Osteoblast (primary cell): ENCODE data around the gene CIB4. TPM values are rescaled to one million over a fixed set of nuclear protein-coding genes. Genes with fewer than 3 reads are reported as not detected.

Experiments used
- DNase-seq: peaks from one replicate; pipeline ENCODE4 v3.0.0; 2011; ENCODE audit warnings: low spot score, mixed read lengths; ENCODE audit not compliant: insufficient read length; ENCODE audit errors: missing footprints
- H2AFZ ChIP-seq: 2 replicates; pipeline ENCODE4 v1.6.0; 2011; ENCODE audit warnings: mild to moderate bottlenecking, low read length
- H3K27ac ChIP-seq: 2 replicates; pipeline ENCODE4 v1.5.1; 2011; ENCODE audit warnings: mild to moderate bottlenecking, low read depth, low read length, moderate library complexity
- H3K27me3 ChIP-seq: 2 replicates; pipeline ENCODE4 v1.6.0; 2012; ENCODE audit warnings: mild to moderate bottlenecking, control low read depth, inconsistent platforms, low read length, moderate library complexity; ENCODE audit not compliant: insufficient read depth
- H3K36me3 ChIP-seq: 2 replicates; pipeline ENCODE4 v1.5.1; 2011; ENCODE audit warnings: mild to moderate bottlenecking, low read length, control low read depth, moderate library complexity; ENCODE audit not compliant: insufficient read depth
- H3K4me1 ChIP-seq: 2 replicates; pipeline ENCODE4 v1.5.1; 2011; ENCODE audit warnings: mild to moderate bottlenecking, low read length, control low read depth, moderate library complexity; ENCODE audit not compliant: insufficient read depth
- H3K4me2 ChIP-seq: 2 replicates; pipeline ENCODE4 v1.6.0; 2011; ENCODE audit warnings: mild to moderate bottlenecking, low read length; ENCODE audit not compliant: insufficient read depth
- H3K4me3 ChIP-seq: fragments of 200-600 bp; sonication (generic); 3 replicates; pipeline ENCODE4 v1.5.1; 2012; ENCODE audit warnings: mild to moderate bottlenecking, low read length, inconsistent platforms; ENCODE audit not compliant: insufficient read depth
- H3K79me2 ChIP-seq: 2 replicates; pipeline ENCODE4 v1.6.0; 2012; ENCODE audit warnings: mild to moderate bottlenecking, low read length, control low read depth, inconsistent platforms; ENCODE audit not compliant: insufficient read depth
- H3K9me3 ChIP-seq: 2 replicates; pipeline ENCODE4 v1.5.1; 2011; ENCODE audit warnings: low read depth, low read length, control low read depth
- H4K20me1 ChIP-seq: 2 replicates; pipeline ENCODE4 v1.6.0; 2012; ENCODE audit warnings: mild to moderate bottlenecking, low read length, control low read depth; ENCODE audit not compliant: insufficient read depth
- total RNA-seq: library from RNA; depleted of rRNA; stranded (reverse); fragments of >200 nt; gene quantifications from 2 replicates; pipeline ENCODE4 v1.2.3, GENCODE V29; 2012
- TF ChIP-seq, protein P1 (sequence below): IDR thresholded peaks from 2 replicates; pipeline ENCODE4 v1.5.1; 2011; ENCODE audit warnings: mild to moderate bottlenecking, low read depth, low read length, moderate library complexity; ENCODE audit errors: extremely low read depth

Gene CIB4
- total RNA-seq, 1 donor: not detected

DNA sequence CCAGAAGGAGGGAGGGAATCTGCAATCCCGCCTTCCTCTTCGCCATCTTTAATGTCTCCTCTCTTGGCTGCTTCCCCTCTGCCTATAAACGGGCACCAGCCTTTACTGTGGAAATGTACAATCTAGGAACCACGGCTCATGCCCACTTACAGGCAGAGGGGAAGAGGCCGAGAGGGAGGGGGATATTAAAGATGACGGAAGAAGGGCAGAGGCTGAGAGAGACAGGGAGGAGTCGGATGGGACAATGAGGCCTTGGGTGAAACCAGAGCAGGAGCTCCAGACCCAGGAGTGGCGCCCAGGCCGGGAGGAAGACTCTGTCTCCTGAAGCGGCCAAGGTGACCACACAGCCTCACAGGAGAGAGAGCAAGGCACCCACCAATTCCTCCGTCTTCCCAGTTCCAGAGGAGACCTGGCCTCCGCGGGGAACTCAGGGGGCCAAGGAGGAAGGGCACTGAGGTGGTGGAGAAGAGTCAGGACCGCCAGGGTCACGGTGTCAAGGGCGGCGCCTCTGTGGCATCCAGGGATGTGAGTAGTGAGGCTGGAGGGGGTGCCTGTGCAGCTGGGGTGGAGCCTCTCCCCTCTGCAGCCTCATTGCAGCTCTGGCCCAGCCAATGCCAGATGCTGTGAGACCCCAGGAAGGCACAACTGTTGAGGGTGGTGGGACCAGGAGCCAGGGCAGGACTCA, 67.8 kb downstream of the CIB4 start:
- Histone ChIP-seq H3K4me2 (no peak overlapping the region), H3K27me3 (peaks cover 33% of the 10 kb centered on the region), H3K27ac (no peak overlapping the region), H3K79me2 (no peaks in the 10 kb centered on the region), H3K36me3 (no peaks in the 10 kb centered on the region), H2AFZ (no peak overlapping the region), H4K20me1 (no peaks in the 10 kb centered on the region), H3K4me1 (no peaks in the 10 kb centered on the region), H3K9me3 (no peaks in the 10 kb centered on the region), H3K4me3 (no peak overlapping the region)
- TF ChIP-seq, protein P1, sequence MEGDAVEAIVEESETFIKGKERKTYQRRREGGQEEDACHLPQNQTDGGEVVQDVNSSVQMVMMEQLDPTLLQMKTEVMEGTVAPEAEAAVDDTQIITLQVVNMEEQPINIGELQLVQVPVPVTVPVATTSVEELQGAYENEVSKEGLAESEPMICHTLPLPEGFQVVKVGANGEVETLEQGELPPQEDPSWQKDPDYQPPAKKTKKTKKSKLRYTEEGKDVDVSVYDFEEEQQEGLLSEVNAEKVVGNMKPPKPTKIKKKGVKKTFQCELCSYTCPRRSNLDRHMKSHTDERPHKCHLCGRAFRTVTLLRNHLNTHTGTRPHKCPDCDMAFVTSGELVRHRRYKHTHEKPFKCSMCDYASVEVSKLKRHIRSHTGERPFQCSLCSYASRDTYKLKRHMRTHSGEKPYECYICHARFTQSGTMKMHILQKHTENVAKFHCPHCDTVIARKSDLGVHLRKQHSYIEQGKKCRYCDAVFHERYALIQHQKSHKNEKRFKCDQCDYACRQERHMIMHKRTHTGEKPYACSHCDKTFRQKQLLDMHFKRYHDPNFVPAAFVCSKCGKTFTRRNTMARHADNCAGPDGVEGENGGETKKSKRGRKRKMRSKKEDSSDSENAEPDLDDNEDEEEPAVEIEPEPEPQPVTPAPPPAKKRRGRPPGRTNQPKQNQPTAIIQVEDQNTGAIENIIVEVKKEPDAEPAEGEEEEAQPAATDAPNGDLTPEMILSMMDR: no peak
- DNase-seq: peak; percentile 63

DNA sequence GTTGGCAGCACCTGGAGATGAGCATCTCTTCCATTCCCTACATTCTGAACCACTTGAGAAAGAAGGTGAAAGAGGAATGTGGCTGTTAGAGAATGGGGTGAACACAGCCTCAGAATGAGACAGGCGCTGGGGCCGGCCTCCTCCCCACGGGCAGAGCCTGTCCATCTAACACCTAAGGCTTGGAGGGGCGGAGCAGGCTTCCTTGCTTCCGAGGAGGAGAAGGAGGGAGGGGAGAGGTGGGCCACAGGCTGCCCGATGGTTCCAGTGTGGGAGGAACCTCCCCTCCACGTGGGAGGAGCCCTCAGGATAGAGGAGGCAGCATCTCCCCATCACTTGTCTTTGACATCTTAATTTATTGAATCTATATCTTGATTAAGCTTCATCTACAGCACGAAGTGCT, 68.6 kb downstream of the CIB4 start:
- Histone ChIP-seq H2AFZ (no peak overlapping the region), H3K4me2 (no peak overlapping the region), H3K79me2 (no peaks in the 10 kb centered on the region), H3K9me3 (no peaks in the 10 kb centered on the region), H3K4me1 (no peaks in the 10 kb centered on the region), H3K27ac (no peak overlapping the region), H3K27me3 (peaks cover 36% of the 10 kb centered on the region), H4K20me1 (no peaks in the 10 kb centered on the region), H3K36me3 (no peaks in the 10 kb centered on the region), H3K4me3 (no peak overlapping the region)
- TF ChIP-seq, protein P1: no peak
- no peak for DNase-seq

DNA sequence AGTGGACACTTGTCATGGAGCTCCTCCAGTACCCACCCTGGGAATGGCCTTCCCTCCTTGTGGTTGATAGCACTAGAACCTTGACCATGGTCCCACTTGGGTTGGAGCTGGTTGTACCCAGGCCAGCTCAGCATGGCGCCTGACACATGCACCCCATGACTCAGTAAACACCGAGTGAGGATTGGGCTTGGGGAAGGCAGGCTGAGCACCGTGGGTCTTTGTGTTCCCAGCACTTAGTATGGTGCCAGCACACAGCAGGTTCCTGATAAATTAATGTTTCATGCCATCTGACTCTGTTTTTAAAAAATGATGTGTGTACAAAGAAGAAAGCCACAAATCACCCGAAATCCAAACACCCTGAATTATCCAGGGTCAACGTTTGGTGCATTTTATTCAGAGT, 69.8 kb downstream of the CIB4 start:
- H3K4me1 ChIP-seq: no peaks in the 10 kb centered on the region
- H3K4me3 ChIP-seq: no peak overlapping the region
- no peaks in the 10 kb centered on the region for H4K20me1 ChIP-seq
- H3K9me3 ChIP-seq: no peaks in the 10 kb centered on the region
- TF ChIP-seq, protein P1: no peak
- H3K36me3 ChIP-seq: no peaks in the 10 kb centered on the region
- no peak overlapping the region for H3K27ac ChIP-seq
- H2AFZ ChIP-seq: no peak overlapping the region
- H3K27me3 ChIP-seq: peaks cover 42% of the 10 kb centered on the region
- DNase-seq: peak; percentile 41
- no peak overlapping the region for H3K4me2 ChIP-seq
- H3K79me2 ChIP-seq: no peaks in the 10 kb centered on the region

DNA sequence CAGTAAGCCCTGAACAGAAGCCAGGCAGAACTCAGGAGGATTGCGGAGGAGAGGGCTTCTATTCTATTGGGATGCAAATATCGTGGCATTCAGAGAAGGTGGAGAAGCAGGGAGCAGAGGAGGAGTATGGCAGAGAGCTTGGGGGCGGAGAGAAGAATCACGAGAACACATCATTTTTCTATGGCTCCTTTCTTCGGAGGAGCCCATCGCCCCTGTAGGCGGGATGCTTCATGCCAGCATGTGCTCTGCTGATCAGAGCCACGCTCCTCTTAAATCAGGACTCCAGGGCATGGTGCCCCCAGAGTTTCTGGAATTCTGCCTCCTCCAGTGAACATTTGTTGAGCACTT, 71.1 kb downstream of the CIB4 start:
- Histone ChIP-seq H3K27ac (no peak overlapping the region), H3K4me3 (no peak overlapping the region), H3K36me3 (no peaks in the 10 kb centered on the region), H3K9me3 (no peaks in the 10 kb centered on the region), H4K20me1 (no peaks in the 10 kb centered on the region), H3K79me2 (no peaks in the 10 kb centered on the region), H3K4me2 (no peak overlapping the region), H3K4me1 (no peaks in the 10 kb centered on the region), H2AFZ (no peak overlapping the region), H3K27me3 (peaks cover 52% of the 10 kb centered on the region)
- TF ChIP-seq, protein P1: no peak
- DNase-seq: no peak
